ENCODE results near the gene LYSMD3.

The LYSMD3 gene

DNA sequence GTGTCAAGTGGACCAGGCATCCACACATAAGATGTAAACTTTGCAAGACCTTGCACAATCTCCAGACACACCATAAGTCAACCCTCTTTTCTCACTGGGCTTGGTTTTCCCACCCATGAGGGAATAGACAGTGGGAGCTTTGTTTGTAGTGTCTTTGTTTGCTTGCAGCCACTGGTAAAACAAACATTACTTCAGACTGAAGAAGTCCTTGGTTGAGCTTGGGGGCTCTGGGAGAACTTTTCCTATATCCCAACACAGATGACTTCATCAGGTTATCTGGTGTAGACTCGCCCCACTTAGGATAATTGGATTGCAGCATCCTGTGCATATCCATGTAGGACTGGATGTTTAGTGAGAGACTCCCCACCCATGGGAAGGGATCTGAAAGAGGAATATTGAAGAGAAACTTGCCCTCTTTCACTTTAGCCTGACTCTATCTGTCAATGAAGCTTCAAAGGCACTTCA lies 17.7 kb upstream of the LYSMD3 start:
- no peak for DNase-seq

DNA sequence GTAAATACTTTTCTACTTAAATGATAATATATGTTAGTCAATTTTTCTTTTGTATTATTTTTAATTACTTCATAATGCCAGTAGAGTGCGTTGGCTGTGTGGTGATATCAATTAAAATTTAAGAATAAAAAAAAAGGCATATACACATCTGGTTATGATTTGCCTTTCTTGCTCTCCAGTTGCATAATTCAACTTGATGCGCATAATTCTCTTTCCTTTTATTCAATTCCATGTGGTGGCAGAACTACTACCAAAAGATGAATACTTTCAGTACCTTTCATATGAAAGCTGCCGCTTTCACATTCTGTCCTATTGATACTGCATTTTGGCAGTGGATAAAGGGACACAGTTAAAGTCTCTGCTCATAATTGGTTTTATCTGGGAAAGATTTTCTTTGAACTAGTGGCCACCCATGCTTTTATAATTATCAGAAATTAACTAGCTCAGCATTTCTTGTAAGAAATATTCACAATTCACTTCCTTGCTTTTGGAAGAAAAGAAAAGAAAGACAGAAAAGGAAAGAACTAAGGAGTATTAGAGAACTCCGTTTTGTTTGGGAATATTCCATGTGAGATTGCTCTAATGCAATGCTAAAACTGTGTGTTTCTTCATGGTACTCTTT lies 16.9 kb upstream of the LYSMD3 start:
- no peak for DNase-seq

DNA sequence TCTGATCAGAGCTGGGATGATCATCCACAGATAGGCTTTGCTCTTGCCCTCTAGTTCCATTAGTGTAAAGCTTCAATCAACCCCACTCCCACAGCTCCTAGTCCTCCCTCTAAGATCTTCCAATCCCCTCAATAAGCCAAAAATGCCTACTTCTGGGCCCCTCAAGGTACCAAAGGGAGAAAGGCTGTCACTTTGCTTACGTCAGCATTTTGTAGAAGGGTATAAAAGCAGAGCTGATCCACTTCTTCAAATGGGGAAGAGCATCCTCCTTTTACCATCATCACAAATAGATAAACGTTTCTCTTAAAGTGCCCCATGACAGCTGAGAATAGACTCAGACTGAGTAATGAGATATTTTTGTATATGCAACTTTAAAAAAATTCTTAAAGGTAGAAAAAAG lies 16.1 kb upstream of the LYSMD3 start:
- no peak for DNase-seq

DNA sequence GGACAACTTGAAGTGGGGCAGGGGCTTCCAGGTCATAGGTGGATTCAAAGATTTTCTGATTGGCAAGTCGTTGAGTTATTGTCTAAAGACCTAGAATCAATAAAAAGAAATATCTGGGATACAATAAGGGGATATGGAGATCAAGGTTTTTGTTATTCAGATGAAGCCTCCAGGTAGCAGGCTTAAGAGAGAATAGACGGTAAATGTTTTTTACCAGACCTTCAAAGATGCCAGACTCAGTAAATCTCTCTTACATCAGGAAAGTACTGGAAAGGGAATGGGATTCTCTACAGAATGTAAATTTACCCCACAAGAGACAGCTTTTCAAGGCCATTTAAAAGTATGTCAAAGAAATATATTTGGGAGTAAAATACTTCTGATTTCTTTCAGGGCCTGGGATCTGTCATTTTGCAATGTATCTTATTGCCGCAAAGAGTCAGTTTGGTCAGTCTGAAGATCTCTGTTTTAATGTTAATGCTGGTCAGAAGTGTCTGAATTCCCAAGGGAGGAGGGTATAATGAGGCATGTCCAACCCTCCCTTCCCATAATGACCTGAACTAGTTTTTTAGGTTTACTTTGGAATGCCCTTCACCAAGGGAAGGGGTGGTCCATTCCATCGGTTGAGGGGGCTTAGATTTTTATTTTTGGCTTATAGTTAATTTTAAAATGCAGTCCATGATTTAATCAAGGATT lies 13.6 kb upstream of the LYSMD3 start:
- no peak for DNase-seq

DNA sequence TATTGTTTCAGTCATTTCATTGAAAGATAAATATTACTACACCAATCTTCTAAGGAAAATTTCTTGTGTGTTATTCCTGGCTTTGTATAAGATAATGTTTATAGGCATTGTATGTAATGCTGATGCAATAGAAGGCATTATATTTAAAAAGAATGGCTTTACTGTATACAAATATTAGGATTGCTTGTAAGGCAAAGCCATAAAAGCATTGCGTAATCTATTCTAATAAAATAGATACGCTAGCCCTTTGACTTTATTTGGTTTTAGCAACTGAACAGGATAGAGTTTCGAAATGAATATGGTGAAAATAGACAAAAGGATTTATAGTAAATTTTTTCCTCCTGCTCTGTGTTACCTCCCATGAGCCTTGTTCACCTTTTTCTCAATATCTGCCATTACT lies 5.5 kb upstream of the LYSMD3 start:
- DNase-seq = no peak

DNA sequence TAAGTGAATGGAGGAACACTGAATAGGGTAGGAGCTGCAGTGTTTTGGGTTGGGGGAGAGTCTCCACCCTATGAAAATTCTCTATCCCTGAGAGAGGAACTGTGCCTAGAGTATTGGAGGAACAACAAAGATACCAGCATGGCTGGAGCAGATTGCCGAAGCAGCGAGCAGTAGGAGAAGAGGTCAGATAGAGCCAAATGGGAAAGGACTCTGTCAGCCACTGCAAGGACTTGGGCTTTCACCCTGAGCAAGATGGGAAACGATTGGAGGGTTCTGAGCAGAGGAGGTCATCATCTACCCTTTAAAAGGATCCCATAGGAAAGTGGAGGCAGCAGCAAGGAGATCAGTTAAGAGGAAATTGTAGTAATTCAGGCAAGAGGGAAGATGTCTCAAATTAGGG lies 4.4 kb upstream of the LYSMD3 start:
- DNase-seq = no peak

DNA sequence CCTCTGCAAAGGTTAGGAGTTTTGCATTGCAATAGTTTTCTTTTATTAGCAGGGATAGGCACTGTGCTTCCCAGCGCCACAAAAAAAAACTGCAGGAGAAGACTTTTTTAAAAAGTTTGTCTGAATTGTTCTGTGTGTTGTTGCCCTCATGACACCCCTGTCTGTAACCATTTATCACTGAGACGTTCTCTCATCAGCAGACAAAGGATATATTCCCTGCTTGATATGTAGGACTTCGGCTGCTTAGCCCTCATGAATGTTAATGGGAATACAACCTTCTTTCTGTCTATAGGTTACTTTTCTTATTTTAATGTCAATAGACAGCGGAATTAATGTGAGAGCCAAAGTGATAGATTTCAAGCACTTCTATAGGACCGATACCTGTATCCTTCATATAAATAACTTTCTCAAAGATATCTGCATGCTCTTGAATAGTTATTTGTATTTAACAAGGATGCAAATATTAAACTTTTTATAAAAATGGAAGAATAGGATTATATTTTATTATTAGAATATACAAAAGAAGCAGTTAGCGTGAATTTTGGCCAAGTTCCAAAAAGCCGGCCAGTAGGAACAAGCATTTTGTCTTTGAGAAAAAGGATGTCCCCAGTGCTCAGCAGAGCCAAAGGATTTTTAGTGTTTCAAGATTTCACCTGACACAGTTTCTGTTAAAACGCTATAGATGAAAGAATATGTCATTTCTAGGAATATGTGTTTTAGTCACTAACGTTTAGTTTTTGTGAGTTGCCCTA lies 1.5 kb upstream of the LYSMD3 start:
- DNase-seq = peak; percentile 5

DNA sequence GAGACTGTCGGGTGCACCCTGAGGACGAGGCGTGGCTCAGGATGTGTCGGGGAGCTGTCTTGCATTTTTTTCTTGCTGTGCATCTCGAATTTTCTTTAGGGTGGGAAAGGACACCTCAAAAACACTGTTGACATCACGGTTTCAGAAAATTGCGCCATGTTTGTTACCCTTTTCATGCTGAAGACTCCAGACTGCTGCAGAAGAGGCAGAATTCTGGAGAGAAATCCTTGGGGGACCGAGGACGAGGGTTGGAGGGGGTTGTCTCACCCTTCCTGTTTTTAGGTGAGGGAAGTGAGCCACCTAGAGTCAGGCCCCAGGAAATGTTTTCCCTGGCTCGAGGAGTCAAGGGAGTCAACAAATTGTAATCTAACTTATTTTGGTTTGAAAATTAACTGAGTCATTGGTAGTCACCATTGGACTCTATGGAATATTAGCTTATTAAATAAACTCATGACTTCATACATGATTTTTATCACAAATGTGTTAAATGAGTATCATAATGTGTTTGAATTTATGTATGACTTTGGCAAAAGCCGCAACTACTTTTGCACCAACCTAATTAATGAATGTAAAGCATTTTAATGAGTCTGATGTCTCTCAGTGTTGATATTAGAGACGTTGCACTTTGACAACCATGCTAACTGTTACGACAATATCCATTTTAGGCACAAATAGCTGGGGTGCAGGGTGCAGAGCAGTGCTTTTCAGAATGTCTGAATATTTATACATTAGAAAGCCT lies 724 bp upstream of the LYSMD3 start:
- DNase-seq = peak; percentile 67

DNA sequence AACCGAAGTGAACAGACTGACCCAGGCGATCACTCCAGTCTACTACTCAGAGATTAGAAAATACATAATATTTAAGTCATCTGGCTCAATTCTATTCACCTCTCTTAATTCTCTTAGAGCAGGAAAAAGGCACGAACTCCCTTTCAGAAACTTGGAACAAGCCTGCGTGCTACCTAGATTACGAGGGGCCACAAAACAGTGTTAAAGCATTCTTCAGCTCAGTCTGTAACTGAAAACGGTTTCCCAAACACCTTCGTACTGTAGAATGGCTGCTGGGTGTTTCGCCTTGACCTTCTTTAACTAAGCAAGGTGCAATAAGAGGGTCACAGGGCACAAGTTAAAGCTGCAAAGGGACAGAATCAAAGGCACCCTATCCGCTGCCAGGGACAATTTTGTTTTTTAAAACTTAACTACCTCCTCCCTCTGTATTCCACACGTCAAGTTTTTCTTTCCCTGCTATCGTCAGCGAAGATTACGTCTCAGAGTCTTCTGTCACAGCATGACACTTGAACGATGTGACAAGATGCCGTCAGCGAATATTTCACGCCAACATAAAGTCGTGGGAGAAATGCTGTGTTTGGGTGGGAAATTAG lies 687 bp downstream of the LYSMD3 start:
- DNase-seq = no peak

DNA sequence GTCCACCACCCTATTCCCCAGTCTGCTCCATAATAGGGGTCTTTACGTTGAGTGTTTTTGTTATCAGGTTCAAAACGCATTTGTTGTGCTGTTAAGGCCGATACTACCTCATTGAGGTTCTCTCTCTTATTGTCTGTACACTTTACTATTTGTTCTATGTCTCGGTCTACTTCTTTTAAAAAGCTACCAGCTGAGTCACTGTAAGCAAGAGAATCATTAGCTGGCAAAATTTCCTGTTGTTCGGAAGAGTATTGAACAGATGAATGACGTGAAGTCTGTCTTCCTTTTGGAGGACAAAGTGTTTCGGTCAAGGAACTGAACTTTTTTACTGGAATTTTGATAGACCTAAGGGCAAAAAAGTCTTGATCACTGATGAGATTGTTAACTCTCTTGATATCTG lies 10.3 kb downstream of the LYSMD3 start:
- DNase-seq = no peak

DNA sequence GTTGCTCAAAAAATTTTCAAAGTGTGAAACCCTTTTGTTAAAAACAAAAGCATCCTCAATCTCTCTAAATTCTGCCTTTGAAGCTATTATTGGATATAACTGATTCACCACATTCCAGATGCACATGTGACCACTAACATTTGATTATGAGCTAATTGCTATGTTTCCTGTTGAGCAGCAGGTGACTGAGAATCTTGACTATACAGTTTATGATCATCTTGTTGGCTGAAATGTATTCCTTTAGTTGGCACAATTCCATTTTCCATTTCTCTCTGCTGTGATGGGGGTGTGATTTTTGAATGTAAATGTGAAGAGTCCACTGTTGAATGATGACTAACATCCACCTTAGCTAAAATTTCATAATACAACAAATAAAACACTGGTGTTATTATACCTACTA lies 10.7 kb downstream of the LYSMD3 start:
- DNase-seq = peak; percentile 76

DNA sequence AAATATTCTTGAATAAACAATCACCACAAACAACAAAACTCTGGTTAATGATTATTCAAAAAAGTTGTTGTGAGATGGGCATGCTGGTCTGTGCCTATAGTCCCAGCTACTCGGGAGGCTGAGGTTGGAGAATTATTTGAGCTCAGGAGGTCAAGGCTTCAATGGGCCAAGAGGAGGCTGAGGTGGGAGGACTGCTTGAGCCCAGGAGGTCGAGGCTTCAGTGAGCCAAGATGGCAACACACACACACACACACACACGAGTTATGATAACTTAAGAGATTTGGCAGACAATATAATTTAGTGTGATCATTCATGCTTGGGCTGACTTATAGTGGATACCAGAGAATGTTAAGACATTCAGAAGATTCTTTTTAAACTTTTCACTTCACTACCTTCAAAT lies 14.9 kb downstream of the LYSMD3 start:
- no peak for DNase-seq

DNA sequence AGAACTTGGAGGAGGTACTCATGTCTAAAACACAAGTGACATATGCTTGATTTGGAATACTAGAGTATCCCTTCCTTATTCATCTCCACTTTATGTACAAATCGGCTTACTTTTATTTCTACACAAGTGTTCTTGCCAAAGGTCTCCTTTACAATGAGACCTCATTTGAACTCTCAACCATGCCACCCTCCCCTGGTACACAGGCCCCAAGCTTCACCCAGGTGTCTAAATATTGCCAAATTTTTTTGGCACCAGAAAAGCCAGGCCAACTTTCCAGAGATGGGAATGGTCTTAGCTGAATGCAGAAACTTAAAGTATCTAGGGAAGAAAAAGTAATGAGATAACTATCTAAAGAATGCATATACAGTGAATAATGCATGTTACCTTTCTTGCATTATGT lies 18.9 kb downstream of the LYSMD3 start:
- no peak for DNase-seq

DNA sequence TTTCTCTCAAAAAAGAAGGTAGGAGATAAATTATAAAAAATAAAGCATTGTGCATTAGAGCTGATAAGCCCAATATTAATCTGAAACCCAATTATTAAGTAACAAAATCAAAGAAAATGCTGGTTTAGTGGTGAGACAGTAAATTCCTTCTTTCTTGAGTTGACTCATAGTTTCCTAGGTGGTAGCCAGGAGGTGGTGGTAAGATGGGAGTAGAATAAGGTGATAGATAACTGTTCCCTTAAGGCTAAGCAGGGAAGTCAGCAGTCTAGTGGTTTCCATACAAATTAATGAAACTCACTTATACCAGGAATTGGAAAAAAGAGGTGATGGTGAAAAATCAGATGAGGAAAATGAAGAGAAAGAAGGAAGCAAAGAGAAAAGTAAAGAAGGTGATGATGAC lies 23.2 kb downstream of the LYSMD3 start:
- DNase-seq = no peak

DNA sequence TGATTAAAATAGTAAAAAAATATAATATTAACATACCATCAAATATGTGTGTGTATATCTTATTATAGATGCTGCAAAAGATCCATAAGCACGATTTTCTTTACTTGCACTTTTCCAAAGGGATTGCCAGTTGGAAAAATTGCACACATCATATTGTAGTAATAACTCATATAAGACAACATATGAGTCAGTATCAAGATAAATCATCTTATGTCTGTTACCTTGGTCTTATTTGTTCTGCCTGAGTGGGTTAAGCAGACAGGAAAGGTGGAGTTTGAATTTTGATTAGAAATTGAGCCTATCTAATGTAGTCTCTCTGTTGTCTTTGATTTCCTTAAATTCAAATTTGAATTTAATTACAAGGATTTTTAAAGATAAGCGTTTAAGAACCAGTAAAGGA lies 24.6 kb downstream of the LYSMD3 start:
- no peak for DNase-seq

DNA sequence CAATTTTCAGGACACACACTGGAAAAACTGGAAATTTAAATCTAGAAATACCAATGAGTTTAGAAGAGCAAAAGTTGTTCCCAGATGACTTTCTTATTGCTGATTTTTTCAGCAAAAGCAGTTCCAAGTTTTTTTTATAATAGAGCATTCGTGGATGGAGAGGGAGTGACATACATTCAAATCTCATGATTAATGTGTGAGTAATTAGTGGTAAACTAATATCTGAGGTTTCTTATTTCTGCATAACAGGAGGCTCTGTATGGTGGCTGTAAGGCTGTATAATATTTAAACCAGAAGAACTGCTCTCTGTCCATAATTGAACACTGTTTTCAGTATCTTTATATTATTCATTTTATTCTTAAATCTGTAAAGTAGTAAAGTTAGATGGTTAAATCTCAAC lies 25.8 kb downstream of the LYSMD3 start:
- no peak for DNase-seq

DNA sequence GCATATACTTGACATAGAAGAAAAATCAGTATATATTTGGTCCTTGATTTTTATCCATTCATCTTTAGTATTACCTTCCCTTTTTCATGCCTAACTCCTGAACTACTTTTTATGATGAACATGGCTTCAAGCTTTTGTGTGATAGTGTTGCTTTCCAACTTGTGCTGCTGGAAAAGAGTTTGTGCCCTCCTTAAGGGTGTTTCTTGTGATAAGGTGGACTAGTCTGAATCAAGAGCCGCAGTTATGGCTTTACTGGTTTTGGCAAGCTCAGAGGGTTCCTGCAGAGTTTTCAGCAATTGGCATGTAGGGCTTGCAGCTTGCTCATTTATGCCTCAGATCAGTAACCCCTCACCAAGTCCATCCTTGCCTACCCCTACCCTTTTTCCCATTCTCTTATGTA lies 34.2 kb downstream of the LYSMD3 start:
- DNase-seq = no peak

DNA sequence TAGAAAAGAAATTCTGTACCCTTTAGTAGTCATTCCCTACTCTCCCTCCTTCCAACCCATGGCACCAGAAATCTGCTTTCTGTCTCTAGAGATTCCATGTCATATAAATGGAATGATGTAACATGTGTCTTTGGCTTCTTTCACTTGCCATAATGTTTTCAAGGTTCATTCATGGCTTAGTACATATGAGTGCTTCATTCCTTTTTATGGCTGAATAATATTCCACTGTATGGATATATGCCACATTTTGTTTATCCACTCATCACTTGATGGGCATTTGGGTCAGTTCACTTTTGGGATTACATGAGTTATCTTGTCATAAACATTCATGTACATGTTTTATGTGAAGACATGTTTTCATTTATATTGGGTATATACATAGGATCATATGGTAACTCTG lies 35.3 kb downstream of the LYSMD3 start:
- DNase-seq = no peak

DNA sequence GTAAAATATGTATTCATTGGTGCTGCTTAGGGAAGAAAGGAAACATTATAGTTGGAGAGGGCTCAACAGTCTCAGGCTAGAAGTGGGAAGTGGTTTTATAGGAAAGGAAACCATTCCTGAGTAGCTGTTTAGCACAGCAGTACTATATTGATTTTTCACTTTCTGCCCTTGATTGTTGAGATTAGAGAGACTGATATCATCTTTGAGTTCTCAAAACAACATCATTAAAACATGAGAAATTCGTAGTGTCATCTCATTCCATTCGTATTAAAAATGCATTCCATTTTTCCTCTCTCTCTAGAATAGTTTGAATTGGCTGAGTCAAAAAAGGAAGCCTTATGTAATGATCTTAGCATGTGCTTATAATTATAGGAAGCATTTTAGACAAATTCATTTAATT lies 40.6 kb downstream of the LYSMD3 start:
- DNase-seq = no peak

DNA sequence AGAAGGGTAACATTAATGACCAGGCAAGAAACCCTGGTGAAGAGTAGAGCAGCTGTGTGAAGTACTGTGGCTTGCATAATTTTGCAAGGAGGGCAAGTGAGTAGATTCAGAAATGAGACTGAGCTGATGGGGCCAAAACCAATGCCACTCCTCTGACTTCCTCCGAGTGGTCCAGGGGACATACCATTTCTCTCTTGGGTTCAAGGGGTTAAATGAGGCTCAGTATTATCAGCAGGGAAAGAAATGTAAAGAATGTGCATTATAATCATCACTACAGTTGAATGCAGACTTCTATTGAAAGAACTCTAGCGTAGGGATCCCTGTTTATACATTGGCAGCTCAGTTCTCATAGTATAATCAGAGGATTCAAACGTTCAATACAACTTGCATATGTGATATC lies 44.8 kb downstream of the LYSMD3 start:
- DNase-seq = no peak

DNA sequence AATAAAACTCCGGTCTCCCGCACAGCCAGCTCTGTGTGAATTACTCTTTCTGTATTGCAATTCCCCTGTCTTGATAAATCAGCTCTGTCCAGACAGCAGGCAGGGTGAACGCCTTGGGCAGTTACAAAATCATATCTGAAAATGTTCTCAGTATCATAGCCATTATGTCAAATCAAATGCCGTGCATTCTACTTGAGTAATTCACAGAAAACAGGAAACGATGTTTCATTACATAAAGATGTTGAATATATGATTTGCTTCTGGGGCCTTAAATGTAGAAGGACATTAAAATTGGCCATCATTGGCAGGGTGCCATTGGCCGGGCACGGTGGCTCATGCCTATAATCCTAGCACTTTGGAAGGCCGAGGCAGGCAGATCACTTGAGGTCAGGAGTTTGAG lies 46.2 kb downstream of the LYSMD3 start:
- no peak for DNase-seq

DNA sequence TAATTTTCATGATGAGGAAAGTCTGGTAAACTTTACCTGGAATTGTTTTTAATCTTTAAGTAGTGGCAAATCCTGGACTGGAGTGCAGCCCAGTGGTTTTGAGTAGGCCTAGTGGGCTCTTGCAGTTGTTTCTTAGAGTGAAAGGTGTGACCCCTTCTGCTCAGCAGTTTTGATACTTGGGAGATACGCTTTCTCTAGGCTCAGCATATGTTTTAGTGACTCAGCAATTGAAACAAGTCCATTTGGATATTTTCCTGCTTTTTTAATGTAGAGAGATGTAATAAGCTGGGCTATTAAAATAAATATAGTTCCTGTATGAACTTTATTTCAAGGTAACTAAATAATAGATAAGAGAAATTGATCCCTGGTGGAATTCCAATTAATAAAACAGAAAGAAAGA lies 48.7 kb downstream of the LYSMD3 start:
- no peak for DNase-seq
